Stimulated activated CD4-positive, alpha-beta T cell treated with anti-CD3 and anti-CD28 coated beads, Interleukin-4, amount 100 ng/mL, for 48 hours (primary cell): Measurements from ENCODE around the gene TAPBPL.
A peak's percentile ranks its signal among the peaks of the same experiment; 100 is the strongest.

ENCODE experiments used
- DNase-seq, 2 donors: peaks; one replicate each; pipeline ENCODE4 v3.0.0-alpha.2; 2020; ENCODE audit warnings: low read depth in 2 of 2

The TAPBPL gene

DNA sequence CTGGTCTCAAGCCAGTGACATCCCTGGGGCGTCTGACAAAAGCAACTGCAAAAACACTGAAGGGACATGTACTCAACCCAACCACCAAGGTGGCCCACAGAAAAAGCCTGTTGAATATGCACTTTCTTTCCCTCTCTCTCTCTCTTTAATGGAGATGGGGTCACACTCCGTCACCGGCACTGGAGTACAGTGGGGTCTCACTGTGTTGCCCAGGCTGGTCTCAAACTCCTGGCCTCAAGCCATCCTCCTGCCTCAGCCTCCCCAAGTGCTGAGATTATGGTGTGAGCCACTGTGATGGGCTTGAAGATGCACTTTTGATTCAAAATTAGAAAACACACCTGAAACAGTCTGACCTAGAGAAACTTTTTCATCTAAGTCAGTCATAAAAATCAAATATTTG, 14.3 kb upstream of the TAPBPL start:
- DNase-seq: no peak

DNA sequence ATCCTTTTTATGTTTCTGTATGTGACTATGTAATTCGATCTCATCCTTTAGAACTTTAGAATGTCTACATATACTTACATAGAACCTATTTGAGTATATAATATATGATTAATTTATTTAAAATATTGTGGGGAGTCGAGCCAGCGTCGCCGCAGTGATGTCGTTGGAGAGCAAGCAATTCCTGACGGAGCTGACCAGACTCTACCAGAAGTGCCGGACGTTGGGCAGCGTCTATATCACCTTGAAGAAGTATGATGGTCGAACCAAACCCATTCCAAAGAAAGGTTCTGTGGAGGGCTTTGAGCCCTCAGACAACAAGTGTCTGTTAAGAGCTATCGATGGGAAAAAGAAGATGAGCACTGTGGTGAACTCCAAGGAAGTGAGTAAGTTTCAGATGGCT, 13.5 kb upstream of the TAPBPL start:
- DNase-seq: no peak

- DNase-seq: no peak
These were observed 11.5 kb upstream of the TAPBPL start for GRCh38 chr12:6440391-6440790.

GRCh38 chr12:6442836-6443235, 9.0 kb upstream of the TAPBPL start:
- DNase-seq: no peak

GRCh38 chr12:6443361-6443983, 8.4 kb upstream of the TAPBPL start:
- peak in 1 of 2 donors; percentile 55 for DNase-seq

- no peak for DNase-seq
These were observed 7.8 kb upstream of the TAPBPL start for GRCh38 chr12:6444031-6444430.

DNA sequence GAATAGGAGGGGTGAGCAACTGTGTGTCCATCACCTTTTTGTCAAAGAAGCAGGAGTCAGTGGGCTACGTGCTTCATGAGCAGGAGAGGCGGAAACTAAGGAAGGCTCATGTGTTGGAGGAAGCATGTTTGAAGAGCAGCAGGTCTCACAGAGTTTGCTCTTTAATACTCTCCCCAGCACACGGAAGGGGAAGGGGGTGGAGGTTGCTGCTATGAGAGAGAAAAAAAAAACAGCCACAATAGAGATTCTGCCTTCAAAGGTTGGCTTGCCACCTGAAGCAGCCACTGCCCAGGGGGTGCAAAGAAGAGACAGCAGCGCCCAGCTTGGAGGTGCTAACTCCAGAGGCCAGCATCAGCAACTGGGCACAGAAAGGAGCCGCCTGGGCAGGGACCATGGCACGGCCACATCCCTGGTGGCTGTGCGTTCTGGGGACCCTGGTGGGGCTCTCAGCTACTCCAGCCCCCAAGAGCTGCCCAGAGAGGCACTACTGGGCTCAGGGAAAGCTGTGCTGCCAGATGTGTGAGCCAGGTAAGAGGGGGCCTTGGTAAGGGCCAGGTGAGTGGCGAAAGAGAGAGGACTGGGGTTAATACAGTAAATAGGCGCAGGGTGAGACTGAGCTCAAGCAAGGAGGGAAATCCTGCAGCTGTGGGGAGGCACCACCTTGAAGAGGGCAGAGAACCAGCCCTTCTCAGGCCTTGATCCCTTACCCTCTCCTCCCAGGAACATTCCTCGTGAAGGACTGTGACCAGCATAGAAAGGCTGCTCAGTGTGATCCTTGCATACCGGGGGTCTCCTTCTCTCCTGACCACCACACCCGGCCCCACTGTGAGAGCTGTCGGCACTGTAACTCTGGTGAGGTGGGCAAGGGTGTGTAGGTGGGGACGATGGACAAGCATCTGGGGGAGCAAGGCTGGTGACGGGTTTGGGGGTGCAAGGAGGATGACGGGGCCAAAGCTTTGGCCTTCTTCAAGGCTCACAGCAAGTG, 6.8 kb upstream of the TAPBPL start, which contains the start of gene CD27:
TSS of gene CD27 (plus strand) at position 252 of the 985 bp plus-strand sequence. CDS start at position 393, 141 bp downstream.
- no peak for DNase-seq

DNA sequence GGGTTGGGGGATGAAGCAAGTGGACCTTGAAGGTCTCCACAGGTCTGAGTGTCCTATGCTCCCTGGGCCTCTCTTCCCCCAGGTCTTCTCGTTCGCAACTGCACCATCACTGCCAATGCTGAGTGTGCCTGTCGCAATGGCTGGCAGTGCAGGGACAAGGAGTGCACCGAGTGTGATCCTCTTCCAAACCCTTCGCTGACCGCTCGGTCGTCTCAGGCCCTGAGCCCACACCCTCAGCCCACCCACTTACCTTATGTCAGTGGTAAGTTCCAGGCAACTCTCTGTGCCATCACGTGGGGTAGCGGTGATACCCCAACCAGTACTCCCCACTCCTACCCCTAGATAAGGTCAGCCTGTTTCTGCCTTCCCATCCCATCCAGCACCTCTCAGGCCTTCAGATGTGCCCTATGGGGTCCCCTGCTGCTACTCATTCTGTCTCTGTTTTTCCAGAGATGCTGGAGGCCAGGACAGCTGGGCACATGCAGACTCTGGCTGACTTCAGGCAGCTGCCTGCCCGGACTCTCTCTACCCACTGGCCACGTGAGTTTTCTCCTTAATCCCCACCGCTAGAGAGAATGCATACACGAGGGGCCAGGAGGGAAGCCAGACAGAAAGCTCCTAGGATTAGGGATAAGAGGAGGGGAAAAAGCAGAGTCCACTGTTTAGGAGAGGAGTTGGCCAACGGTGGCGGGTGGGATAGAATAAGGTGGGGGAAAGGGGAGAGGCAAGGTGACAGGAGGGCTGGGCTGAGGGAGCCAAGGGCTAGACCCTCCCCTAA, 1.6 kb upstream of the TAPBPL start:
- no peak for DNase-seq

GRCh38 chr12:6450869-6451347, 934 bp upstream of the TAPBPL start:
- no peak for DNase-seq

DNA sequence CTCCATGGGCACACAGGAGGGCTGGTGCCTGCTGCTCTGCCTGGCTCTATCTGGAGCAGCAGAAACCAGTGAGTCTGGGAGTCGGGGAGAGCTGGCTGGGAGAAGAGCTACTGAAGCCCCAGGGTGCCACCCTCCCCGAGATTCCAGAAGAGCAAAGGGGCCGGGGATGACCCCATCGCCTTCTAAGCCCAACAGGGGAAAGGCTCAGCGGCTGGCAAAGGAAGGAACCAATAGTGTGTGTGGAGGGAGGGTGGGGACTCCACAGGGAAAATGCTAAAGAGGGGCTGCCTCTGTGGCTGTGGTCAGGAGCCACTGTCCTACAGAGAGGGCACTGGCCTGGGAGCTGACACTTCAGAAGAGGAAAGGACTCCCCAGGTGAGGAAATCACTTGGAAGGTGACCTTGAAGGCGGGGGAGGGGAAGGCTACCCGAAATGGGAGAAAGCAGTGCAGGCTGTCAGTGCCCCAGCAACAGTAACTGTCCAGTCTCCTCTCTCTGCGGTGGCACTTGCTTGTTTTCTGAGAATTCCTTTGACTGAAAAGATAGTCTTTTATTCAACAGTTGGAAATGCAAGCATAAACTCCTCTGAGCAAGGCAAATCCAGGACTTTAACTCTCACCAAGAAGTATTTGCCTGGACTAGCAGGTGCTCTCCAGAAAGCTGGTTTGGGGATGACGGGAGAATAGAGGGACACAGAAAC, 552 bp downstream of the TAPBPL start:
- no peak for DNase-seq

GRCh38 chr12:6452944-6453630, 1.2 kb downstream of the TAPBPL start:
- no peak for DNase-seq

GRCh38 chr12:6457220-6457945, 5.5 kb downstream of the TAPBPL start:
- DNase-seq: no peak

DNA sequence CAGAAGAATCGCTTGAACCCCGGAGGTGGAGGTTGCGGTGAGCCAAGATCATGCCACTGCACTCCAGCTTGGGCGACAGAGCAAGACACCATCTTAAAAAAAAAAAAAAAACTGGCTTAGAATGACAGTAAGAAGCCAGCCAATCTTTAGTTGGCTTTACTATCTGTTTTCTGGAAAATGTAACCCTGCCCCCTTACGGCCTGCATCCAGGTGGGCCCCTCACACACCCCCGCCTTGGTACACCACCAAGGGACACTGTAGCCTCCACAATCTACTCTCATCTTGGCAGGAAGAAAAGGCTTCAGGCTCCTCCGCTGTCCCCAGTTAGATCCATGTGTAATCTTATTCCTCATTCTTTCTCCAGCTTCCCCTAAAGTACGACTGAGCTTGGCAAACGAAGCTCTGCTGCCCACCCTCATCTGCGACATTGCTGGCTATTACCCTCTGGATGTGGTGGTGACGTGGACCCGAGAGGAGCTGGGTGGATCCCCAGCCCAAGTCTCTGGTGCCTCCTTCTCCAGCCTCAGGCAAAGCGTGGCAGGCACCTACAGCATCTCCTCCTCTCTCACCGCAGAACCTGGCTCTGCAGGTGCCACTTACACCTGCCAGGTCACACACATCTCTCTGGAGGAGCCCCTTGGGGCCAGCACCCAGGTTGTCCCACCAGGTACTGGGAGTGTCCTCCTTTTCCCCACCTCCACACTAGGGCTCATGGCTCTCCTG, 6.6 kb downstream of the TAPBPL start:
- no peak for DNase-seq

DNA sequence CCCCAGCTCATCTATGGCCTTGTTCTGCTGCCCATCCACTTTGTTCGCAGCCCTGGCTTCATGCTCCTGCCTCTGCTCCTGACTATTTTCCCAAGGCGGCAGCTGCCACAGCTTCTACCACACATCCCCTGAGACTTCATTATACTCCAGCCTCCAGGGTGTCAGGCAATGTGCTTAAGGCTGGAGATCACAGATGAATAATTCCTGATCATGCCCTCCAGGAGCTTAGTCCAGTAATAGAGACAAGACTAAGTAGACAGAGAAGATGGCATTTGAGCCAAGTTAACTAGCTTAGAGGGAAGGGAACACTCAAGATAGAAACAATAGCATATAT, 7.1 kb downstream of the TAPBPL start:
- DNase-seq: no peak

GRCh38 chr12:6460751-6461371, 9.0 kb downstream of the TAPBPL start:
- no peak for DNase-seq

GRCh38 chr12:6461401-6462233, 9.8 kb downstream of the TAPBPL start:
- DNase-seq: peak; percentile 67 to 80

DNA sequence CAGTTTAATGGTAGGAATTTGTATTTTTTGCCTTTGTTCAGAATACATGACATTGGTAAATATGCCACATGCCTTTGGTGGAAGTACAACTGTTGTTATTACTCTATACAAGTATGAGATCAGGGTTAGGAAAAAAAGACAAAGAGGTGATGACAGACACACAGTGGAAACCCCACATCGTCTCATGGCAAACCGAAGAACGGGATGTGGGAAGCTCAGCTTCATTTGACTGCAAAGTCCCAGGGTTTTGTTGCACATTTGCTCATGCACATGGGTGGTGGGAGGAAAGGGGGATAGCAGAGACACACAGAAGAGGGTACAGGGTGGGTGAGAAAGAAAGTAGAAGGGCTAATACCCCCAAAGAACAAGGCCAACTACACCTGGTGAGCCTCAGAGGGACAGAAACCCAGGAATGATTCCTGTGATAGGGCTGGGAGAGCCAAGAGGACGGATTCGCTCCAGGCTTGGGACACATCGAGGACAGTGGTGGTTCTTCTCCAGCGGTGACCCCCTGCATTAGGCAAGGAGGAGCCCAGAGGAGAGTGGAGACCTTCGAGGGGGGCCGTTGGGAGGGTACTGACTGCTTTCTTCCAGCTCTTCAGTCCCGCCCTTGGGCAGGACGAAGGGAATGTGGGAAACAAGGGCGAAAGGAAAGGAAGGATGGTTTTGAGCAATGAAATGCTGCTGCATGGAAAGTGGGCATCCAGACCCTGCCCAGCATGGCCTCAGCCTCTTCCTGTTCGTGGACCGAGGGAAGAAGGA, 10.6 kb downstream of the TAPBPL start:
- no peak for DNase-seq
